Mammary epithelial cell (primary cell): ENCODE measurements around the gene GAN.

Source experiments
- CTCF ChIP-seq, 2 donors: IDR thresholded peaks in 1 of 2; conservative IDR thresholded peaks in 1 of 2; 2 replicates each; pipeline ENCODE4 v1.5.1; 2011 to 2012; ENCODE audit warnings: inconsistent platforms in 2 of 2, low read length in 2 of 2, mild to moderate bottlenecking in 2 of 2, control low read depth in 1 of 2, low read depth in 1 of 2; ENCODE audit not compliant: insufficient read depth in 1 of 2; ENCODE audit errors: extremely low read depth in 1 of 2
- EZH2 ChIP-seq: IDR thresholded peaks from 2 replicates; pipeline ENCODE4 v1.6.1; 2012; ENCODE audit warnings: low read length, inconsistent platforms, borderline replicate concordance

- TF ChIP-seq CTCF (conservative IDR thresholded peaks at IDR 0.05 in 1 of 2, IDR thresholded peaks at IDR 0.05 in 1 of 2; ENCODE audit: extremely low read depth in 1 of 2, insufficient read depth in 1 of 2, low read depth in 1 of 2, low read length in 2 of 2): no peak
- no peak for TF ChIP-seq EZH2
Observed at GRCh38 chr16:81415751-81416150, 101.0 kb downstream of the GAN start.
